Erythroblast (primary cell): ENCODE results near the gene PRR33.

Experiments
- GATA1 ChIP-seq: IDR thresholded peaks from 2 replicates; pipeline ENCODE4 v1.6.1; 2011; ENCODE audit warnings: low read depth, mild to moderate bottlenecking, control low read depth, low read length, moderate library complexity
- POLR2A ChIP-seq: IDR thresholded peaks from 2 replicates; pipeline ENCODE4 v1.6.1; 2011; ENCODE audit warnings: mild to moderate bottlenecking, low read length

- TF ChIP-seq POLR2A (no peak), GATA1 (no peak)
These were observed 32.7 kb downstream of the PRR33 start for GRCh38 chr11:1859004-1859403.
